ENCODE measurements around the gene RBM6.

RBM6 gene

GRCh38 chr3:50121072-50122032 is 181.4 kb downstream of the RBM6 start (continued):
- TF ChIP-seq HIC1 (tag by site-specific recombination; IDR thresholded peaks at IDR 0.05): 0 out of 2 replicates have a peak, but pooled peaks have one; percentile 34
- peak; percentile 86 for TF ChIP-seq ZNF600 (tag by site-specific recombination; IDR thresholded peaks at IDR 0.05)
- peak; percentile 24; the same call in 1 of the 2 replicates for TF ChIP-seq IKZF3 (tag by site-specific recombination; IDR thresholded peaks at IDR 0.05)
- TF ChIP-seq CTCF (tag by site-specific recombination; IDR thresholded peaks at IDR 0.05): peak; percentile 78

- no peak overlapping the region for H3K27ac ChIP-seq (ENCODE audit: extremely low read depth, low read depth, low read length)
- peaks cover 7% of the 10 kb centered on the region for H3K4me1 ChIP-seq (ENCODE audit: control insufficient read depth, insufficient read depth, low read length)
- H3K4me3 ChIP-seq (ENCODE audit: low read depth, low read length): no peak overlapping the region
- 0 out of 2 replicates have a peak, but pooled peaks have one; percentile 13 for TF ChIP-seq ZBTB10 (tag by site-specific recombination; IDR thresholded peaks at IDR 0.05)
- TF ChIP-seq ZNF626 (tag by site-specific recombination; IDR thresholded peaks at IDR 0.05): no peak
- TF ChIP-seq ZNF580 (tag by site-specific recombination; IDR thresholded peaks at IDR 0.05): no peak
- H3K9me3 ChIP-seq (ENCODE audit: control insufficient read depth, insufficient read depth, low read depth, low read length): no peaks in the 10 kb centered on the region
- ChIA-PET CTCF (interaction anchor here (0.6 to 5.3 kb wide), 12 partner anchors 10 to 105 kb away, joined by 3 to 51 read pairs (median 4); partner anchors contain the start of gene GNAT1), POLR2A (interaction anchor here (1.1 kb wide), 1 partner anchor 31 kb away, joined by 3 read pairs; no protein-coding TSS in a partner anchor)
- peaks cover 5 to 49% of the 10 kb centered on the region in 2 experiments; a peak in 2 of 3 replicates for H3K36me3 ChIP-seq (ENCODE audit: control insufficient read depth in 2 of 2, insufficient read depth in 1 of 2, low read length in 2 of 2)
Measured at GRCh38 chr3:50122071-50122470, 182.1 kb downstream of the RBM6 start.

- CTCF ChIA-PET: interaction anchor here (0.7 to 5.3 kb wide), 10 partner anchors 9 to 104 kb away, joined by 3 to 51 read pairs (median 4); partner anchors contain the start of gene GNAT1
- peak; percentile 43; the same call in 1 of the 2 replicates for TF ChIP-seq ZFHX2 (tag by site-specific recombination; conservative IDR thresholded peaks at IDR 0.05)
- no peak for TF ChIP-seq PRDM1 (tag by site-specific recombination; IDR thresholded peaks at IDR 0.05)
- peak; percentile 47; the same call in 1 of the 2 replicates for TF ChIP-seq EGR2 (tag by site-specific recombination; IDR thresholded peaks at IDR 0.05; ENCODE audit: low read depth)
Measured at GRCh38 chr3:50122661-50123391, 182.9 kb downstream of the RBM6 start.

More at GRCh38 chr3:50122661-50123391, 182.9 kb downstream of the RBM6 start:
- H3K27ac ChIP-seq (ENCODE audit: extremely low read depth, low read depth, low read length): no peak overlapping the region
- peaks cover 0 to 41% of the 10 kb centered on the region in 2 experiments; a peak in 2 of 3 replicates for H3K36me3 ChIP-seq (ENCODE audit: control insufficient read depth in 2 of 2, insufficient read depth in 1 of 2, low read length in 2 of 2)
- peaks cover 7% of the 10 kb centered on the region for H3K4me1 ChIP-seq (ENCODE audit: control insufficient read depth, insufficient read depth, low read length)
- no peaks in the 10 kb centered on the region for H3K9me3 ChIP-seq (ENCODE audit: control insufficient read depth, insufficient read depth, low read depth, low read length)
- H3K4me3 ChIP-seq (ENCODE audit: low read depth, low read length): no peak overlapping the region
- POLR2A ChIA-PET: interaction anchor here (1.0 to 1.1 kb wide), 2 partner anchors 11 to 30 kb away, joined by 3 to 4 read pairs; no protein-coding TSS in a partner anchor

Data from HEK293 (cell line).